DMS 273 (cell line): ENCODE data around the gene LBP.
"Not testable (repeated sequence)": the region's sequence is repeated elsewhere in the genome, so short reads cannot be mapped to it uniquely, and the experiment has no call there.

Experiments used
- DNase-seq: peaks from one replicate; lab custom pipeline; 2025; ENCODE audit not compliant: unreplicated experiment; lab: John Stamatoyannopoulos, UW

Gene LBP

DNA sequence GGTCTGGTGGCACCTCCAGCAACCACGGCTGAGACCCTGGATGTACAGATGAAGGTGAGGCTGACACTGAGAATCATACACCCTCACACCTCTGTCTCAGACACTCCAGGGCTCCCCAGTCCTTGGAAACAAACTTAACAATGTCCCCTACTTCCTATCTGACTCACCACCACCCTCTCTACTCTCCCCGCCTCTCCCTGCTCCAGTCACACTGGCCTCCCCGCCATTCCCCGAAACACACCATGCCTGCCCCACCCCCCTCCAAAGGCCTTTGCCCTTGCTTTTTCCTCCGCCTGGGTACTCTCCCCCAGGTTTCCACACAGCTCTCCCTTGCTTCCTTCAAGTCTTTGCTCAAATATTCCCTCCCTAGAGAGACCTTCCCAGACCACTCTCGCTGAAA, 26.1 kb upstream of the LBP start:
- DNase-seq = no peak

DNA sequence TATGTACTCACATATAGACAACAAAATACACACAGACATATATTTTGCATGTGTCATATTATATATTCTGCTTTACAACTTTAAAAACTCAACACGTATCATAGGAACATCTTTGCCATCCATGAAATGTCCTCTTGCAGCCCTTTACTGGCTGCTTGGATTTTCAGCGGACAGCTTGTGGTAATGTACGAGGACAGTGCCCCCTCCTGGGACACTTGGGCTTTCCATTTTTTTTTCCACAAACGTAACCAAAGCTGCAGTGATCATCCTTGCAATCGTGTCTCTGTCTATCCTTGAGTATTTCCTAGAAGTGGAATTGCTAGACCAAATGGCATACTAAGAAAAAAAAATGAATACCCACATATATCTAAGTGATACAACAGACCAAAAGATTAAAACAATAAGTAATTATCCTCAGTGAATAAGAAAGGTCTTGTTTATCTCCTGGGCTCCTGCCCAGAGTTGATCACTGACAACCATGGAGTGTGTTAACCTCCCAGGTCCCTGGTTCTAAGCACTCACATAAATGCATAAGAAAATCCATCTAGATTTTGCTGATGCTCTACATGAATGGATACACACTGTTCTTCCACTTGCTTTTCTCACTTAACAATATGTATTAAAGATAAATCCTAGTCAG, 24.2 kb upstream of the LBP start:
- DNase-seq = peak; percentile 78

DNA sequence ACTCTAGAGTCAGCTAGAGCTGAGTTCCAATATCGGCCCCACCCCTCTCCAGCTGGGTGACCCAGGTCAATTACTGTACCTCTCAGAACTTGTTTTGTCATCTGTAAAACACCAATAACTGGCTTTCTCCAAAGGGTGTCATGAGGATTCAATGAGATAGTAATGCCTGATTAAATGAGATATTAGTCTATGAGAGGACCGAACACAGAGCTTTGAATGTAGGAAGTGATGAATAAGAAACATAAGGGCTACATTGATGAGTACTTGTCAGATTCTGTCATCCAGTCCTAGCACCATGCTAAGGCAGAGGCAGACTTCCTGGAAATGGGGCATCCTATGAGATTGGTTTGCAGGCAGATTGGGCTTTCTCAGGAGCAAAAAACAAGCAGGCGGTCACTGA, 22.1 kb upstream of the LBP start:
- DNase-seq = no peak

DNA sequence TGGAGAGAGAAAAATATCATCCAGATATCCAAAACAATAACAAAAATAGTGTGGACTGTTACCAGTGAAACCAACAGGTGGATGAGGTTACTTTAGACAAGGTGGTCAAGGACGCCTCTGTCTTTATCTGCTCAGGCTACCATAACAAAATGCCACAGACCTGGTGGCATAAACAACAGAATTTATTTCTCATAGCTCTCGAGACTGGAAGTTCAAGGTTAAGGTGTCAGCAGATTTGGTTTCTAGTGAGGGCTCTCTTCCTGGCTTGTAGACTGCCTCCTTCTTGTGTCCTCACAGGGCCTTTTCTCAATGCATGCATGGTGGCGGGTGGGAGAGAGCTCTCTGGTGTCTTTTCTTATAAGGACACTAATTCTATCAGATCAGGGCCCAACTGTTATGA, 21.1 kb upstream of the LBP start:
- DNase-seq = no peak

DNA sequence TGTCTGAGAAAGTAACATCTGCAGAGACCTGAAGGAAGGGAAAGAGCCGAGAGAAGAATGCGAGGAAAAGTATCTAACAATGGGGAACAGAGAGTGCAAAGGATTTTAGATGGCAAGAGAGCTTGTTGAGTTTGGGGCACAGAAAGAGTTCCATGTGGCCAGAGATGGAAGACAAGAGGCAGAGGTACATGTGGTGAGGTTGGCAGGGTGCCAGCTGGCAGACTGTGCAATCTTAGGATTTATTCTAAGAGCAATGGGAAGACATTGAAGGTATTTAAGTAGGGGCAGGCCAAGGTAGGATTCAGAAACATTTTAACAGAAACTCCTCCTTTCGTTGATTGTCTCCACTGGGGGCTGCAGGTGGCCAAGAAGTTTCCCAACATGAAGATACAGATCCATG, 20.4 kb upstream of the LBP start:
- peak; percentile 17 for DNase-seq

DNA sequence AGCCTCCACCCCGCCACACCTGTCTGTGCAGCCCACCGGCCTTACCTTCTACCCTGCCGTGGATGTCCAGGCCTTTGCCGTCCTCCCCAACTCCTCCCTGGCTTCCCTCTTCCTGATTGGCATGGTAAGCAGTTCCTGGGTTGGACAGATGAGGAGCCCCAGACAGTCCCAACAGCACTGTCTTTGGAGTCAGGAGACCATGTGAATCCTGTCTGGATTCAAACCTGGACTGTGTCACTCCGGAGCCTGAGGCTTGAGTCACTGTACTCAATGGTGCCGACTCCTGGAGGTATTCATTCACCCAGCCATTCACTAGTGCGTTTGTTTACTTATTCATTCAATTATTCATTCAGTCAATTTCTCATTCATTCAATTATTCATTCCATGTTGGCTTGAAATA, 20.0 kb upstream of the LBP start:
- DNase-seq = no peak

DNA sequence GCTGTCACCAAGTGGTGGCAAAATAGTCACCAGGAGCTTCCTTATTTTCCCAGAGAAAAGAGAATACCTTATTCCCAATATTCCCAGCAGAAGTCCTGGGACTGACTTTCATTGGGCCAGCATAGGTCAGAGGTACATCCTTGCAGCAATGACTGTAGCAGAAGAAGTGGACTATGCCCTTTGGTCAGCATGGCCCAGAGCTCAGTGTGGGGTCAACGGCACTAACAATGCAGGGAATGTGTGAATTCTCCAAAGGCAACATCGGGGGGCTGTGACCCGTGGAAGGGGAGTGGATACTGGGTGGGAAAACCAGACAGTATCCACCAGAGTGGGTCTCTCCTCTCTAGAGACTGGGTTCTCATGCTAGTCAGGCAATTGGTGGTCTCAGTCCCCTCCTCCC, 15.6 kb upstream of the LBP start:
- DNase-seq = no peak

DNA sequence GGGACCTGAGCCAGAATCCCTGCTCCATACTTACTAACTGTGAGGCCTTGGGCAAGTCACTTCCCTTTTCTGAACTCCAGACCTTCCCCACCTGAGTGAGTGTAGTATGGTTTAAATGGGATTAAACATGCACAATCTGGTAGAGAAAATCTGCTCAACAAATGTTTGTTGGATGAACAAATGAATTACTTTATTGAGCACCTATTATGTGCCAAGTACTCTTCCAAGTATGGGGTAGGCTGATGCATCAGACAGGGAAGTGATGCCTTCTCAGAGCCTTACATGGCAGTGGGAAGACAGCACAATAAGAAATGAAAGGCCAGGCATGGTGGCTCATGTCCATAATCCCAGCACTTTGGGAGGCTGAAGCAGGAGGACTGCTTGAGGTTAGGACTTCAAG, 15.0 kb upstream of the LBP start:
- DNase-seq = no peak

DNA sequence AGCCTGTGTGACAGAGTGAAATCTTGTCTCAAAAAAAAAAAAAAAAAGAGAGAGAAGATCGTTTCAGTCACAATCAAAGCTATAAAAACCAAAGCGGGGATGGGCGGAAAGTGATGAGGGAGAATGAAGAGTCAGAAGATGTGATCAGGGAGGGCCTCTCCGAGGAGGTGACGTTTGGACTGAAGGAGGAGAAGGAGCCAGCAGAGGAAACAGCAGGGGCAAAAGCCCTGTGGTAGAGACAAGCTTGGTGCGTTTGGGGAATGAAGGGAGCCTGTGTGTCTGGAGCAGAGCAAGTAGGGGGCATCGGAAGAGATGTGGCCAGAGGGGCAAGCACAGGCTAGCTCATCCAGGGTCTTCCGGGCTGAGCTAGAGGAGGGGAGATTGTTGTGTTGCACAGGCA, 14.5 kb upstream of the LBP start:
- DNase-seq = no peak

DNA sequence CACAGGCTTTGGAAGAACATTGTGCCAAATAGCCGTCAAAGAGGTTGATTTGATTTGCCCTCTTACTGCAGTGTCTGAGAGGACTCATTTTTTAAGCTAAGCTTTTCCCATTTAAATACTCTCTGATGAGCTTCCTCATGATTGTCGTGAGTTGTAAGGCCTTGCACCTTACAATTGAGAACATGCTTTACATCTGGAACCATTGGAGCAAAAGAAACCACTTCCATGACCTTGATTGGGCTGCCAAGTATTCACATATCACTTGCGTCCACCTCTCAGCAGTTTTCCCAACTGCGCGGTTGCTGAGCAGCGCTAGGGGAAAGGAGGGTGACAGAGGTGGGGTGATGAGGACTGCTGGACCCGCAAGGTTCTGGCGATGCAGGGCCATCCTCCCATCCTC, 12.3 kb upstream of the LBP start:
- DNase-seq = no peak

DNA sequence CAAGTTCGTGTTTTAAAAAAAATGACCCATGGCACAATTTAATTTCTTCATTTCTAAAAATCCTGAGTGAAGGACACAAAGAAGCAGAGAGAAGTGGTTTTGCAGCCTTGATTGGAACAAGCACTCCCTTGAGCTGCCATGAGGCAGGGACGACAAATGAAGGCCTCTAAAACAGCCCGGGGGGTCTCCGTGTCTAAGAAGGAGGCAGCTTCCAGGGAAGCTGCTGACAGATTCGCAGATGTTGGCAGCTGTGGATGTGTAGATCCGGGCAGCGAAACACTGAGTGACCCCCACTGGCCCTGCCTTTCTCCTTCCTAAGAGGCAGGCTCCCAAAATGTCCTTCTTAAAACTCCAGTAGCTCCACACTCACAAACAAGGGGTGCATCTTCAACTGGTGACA, 9.6 kb upstream of the LBP start:
- DNase-seq = no peak

DNA sequence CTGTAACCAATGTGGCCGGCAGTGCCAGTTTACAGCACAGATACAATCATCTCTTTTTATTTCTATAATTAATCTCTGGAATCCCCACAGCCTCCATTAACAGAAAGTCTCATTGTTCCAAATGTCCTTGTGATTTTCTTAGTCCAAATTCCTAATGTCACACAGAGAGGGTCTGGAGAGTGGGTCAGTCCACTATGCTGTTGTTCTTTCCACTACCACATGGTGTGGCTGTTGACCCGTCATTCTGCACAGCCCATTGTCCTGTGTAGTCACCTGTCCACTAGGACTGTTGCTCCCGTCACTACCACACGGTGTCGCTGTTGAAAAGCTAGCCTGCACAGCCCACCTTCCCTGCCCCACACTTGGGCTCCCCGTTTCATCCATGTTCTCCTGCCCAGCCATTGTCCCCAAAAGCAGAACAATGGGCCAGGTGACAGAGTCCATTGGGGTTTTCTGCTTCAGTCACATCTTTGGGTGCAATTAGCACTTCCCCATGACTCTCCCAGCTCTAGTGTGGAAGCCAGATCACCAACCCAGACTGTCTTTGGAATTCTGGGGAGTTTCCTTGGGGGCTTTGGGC, 8.6 kb upstream of the LBP start:
- peak; percentile 62 for DNase-seq

DNA sequence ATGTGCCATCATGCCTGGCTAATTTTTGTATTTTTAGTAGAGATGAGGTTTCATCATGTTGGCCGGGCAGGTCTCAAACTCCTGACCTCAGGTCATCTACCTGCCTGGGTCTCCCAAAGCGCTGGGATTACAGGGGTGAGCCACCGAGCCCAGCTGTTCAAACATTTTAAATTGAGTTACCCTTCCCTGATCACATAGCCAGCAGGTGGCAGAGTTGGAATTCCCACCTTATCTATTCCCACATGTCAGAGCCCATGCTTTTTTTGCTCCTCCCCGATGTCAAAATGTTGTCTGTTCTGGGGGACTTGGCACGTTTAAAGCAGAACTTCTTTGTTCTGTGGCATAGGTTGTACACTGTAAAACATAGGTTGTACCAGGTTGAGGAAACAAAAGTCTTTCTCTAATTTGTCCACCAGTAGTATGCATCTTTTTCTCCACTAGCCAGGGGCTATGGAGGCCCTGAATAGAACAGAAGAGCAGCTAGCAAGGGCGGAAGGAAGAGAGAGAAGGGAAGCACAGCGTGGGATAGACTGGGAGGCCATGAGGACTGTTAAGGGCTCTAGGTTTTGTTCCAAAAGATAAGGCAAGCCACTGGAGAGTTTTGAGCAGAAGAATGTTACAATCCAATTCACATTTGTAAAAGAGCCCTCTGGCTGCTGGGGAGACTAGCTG, 7.3 kb upstream of the LBP start:
- DNase-seq = peak; percentile 59

DNA sequence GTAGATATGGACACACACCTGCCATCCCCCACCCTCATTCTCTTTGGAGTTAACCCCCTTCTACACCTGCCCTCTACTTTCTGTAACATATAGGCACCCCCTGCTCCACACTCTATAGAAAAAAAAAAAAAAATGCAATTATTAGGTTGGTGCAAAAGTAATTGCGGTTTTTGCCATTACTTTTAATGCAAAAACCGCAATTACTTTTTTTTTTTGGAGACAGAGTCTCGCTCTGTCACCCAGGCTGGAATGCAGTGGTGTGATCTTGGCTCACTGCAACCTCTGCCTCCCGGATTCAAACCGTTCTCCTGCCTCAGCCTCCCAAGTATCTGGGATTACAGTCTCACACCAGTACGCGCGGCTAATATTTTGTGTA, 6.8 kb upstream of the LBP start:
- not testable (repeated sequence) for DNase-seq

DNA sequence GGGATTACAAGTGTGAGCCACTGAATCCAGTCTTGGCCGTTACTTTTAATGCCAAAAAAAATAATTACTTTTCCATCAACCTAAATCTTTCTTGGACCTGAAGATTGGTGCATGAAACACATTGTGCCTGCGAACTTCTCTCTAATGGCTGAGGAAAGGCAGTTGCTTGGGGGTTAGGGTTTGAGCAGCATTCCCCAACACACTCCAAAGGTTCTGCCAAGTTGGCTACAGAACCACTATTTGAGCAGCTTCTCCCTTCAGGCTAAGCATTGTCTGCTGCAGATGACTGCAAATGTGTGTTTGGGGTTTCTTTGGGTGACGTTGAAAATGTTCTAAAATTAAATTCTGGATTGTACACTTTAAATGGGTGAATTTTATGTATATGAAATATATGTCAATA, 6.3 kb upstream of the LBP start:
- DNase-seq = no peak

DNA sequence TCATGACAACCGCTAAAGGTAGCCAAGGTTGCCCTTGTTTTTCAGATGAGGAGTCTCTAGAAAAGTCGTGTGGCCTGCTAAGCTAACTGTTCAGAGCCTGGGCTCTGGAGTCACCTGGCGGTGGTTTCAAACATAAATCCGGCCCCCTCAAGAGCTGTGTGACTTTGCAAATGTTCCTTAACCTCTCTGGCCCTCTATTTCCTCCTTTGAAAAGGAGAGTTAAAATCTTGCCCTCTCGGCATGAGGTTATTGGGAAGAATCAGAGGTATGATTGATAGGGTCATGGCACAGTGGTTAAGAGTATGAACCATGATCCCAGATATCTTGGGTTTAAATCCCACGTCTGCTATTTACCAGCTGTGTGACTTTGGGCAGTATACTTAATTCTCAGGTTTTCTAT, 5.6 kb upstream of the LBP start:
- DNase-seq = no peak

DNA sequence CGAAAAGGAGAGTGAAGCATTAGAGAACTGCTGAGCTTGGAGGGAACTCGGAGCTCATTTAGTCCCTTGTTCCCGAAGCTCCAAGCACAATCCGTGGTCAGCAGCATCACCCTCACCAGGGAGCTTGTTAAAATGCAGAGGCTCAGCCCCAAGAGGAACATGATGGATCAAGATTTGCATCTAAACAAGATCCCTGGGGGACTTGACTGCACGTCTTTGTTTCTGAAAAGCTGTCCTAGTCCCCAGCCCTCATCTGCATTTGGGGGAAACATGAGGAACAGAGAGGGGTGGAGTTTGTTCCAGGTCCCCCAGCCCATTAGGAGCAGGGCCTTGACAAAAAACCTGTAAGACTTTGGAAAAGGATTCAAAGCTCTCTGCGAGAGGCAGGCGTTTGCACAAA, 4.1 kb upstream of the LBP start:
- no peak for DNase-seq

DNA sequence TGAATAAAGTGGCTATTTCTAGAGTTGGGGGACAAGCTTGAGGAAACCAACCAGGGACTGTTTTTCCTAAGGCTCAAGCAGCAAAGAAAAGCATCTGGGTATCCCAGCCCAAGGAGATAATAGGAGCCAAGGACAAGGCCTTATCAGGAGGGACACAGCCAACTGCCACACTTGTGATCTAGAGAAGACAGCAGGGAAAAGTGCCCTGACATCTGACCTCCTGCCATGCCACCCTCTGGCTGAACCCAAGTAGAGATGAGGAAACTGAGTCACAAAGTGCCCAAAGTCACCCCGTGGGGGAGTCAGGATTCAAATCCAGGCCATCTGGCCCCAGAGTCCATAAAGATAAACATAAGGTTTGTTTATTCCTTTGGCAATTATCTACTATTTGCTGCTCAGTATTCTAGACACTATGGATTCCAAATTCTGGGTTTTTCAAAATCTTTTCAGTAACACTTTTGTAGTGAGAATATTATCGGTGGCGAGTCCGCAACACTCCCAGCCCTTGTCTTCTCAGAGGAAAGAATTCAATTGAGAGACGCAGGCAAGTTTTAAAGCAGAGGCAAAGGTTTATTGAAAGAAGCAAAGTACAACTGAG, 3.5 kb upstream of the LBP start:
- DNase-seq = no peak

DNA sequence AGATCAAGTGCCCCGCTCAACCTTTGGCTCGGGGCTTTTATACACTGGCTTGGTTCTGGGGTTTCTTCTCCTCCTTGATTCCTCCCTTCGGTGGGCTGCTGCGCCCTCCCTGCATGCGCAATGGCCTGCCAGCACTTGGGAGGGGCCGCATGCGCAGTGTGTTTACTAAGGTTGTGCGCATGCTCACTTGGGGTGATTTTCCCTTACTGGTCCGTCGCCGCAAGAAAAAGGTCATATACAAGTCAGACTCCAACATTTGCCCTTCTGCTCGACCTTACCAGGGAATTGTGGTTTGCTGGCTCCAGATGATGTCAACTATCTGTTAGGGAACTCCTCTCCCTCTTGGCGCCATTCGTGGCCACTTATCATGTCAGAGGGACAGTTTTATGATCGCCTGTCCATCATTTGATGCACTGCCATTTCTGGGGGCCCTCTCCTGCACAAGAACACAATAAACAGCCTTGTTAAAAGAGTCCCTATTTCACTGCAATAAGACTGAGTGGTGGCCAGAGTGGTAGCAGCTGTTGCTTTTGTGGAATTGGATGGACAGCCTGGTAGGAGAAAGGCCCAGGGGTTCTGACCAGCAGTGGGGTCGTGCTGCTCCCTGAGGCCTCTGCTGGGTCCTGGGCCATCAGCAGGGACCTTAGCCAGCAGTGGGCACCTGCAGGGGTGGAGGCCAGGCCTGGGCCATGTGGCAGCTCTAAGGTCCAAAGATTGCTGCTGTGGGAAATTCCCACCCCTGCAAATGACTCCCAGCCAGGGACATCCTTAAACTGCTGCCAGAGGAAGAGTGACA, 2.8 kb upstream of the LBP start:
- DNase-seq = no peak

DNA sequence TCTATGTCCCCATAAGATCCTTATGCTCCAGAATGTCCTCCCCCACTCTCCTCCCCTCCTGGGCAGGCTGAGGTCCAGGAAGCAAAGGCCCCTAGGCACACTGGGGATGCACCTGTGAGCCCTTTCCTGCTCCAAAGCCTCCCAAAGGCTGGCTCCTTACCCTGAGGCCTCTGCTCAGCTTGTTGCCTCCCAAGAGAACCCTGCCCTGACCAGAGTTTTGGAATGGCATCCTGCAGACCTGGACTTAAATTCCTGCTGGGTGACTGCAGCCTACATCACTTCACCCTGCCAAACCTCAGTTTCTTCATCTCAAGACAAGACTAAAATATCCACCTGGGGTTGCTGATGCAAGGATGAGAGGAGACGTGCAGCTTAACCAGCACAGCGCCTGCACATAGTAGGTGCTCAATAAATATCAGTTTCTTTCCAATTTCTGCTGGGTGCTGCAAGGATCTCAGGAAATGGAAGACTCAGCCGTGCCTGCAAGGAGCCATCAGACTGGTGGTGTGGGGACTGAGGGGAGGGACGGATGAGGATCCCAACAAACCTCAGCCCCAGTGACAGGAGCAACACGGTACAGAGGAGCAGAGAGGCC, 2.1 kb upstream of the LBP start:
- DNase-seq = no peak

DNA sequence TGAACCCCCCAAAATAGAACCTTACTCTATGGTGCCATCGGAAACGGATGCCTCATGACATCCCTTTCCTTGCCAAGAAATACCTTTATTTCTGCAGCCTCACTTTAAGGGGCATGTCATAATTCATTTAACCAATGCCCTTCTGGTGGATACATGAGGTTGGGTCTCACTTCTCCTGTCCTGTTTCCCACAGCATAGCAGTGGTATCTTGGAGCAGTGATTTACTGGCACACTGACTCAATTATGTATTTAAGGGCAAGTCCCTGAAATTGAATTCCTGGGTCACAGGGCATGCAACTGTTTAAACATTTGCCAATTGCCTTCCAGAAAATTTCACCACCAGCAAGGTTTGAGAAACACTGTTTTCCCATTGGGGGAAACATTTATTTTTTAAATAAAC, 639 bp upstream of the LBP start:
- no peak for DNase-seq
